ENCODE measurements around the gene GRK6. TPM values are rescaled to one million over a fixed set of nuclear protein-coding genes. Genes with fewer than 3 reads are reported as not detected.
A peak's percentile ranks its signal among the peaks of the same experiment; 100 is the strongest.

GRK6 gene
- total and polyA plus RNA-seq, 9 of the 15 experiments (the other 6 are each of a cell fraction or from before 2014, with no cell fraction given): 0.63 to 122 (median 44.5) TPM

DNA sequence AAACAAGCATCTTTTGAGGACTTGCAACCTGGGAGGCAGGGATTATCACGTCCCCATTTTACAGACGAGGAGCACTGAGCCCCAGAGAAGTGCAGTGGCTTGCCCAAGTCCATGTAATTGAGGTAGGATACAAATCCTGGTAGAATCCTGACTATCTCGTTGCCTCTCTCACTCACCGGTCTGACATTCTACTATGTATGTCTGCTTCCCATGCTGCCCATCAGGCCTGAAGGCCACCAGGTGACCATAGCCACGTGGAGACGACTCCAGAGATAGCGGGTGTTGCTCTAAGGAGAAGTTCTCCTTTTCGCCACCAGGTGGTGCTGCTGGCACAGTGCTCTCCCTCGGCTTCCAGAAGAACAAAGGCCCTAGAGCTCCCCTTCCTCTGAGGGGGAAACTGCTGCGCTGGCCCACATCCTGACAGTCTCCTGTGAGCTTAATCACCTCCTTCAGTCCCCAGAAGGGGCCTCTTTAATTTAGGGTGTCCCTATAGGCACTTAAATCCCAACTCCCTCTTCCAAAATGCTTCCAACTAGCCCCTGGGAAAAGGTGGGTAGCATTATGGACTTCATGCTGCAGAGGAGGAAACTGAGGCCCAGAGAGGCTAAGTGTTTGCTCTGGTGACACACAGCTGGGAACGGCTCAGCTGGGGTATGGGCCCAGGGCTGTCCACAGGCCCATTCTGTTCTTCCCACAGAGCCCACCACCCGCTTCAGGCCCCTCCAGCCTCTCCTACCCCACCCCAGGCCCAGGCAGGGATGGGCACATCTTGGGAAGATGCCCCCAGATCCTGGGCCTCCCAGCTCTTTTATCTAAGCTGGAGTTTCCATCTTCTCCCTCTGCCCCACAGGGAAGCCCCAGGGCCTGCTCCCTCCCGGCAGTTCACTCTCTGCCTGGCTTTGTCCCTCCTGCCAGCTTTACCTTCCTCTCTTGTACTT lies 35.8 kb upstream of the GRK6 start (continued):
- TF ChIP-seq MGA (IDR thresholded peaks at IDR 0.05) (peak; percentile 86), E2F6 (IDR thresholded peaks at IDR 0.05; ENCODE audit: borderline replicate concordance in 1 of 2, extremely low read depth in 1 of 2, insufficient read depth in 1 of 2, insufficient read length in 1 of 2, low read depth in 1 of 2, low read length in 1 of 2, poor library complexity in 1 of 2, severe bottlenecking in 1 of 2) (peak; percentile 61 to 68), NFE2L1 (tag; IDR thresholded peaks at IDR 0.05; ENCODE audit: borderline replicate concordance, low read depth) (no peak)
- TF ChIP-seq, protein P1, sequence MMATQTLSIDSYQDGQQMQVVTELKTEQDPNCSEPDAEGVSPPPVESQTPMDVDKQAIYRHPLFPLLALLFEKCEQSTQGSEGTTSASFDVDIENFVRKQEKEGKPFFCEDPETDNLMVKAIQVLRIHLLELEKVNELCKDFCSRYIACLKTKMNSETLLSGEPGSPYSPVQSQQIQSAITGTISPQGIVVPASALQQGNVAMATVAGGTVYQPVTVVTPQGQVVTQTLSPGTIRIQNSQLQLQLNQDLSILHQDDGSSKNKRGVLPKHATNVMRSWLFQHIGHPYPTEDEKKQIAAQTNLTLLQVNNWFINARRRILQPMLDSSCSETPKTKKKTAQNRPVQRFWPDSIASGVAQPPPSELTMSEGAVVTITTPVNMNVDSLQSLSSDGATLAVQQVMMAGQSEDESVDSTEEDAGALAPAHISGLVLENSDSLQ (IDR thresholded peaks at IDR 0.05): peak; percentile 50
- TF ChIP-seq, protein P2, sequence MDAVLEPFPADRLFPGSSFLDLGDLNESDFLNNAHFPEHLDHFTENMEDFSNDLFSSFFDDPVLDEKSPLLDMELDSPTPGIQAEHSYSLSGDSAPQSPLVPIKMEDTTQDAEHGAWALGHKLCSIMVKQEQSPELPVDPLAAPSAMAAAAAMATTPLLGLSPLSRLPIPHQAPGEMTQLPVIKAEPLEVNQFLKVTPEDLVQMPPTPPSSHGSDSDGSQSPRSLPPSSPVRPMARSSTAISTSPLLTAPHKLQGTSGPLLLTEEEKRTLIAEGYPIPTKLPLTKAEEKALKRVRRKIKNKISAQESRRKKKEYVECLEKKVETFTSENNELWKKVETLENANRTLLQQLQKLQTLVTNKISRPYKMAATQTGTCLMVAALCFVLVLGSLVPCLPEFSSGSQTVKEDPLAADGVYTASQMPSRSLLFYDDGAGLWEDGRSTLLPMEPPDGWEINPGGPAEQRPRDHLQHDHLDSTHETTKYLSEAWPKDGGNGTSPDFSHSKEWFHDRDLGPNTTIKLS (IDR thresholded peaks at IDR 0.05; ENCODE audit: borderline replicate concordance, low read depth): peak; percentile 81
- TF ChIP-seq, protein P3, sequence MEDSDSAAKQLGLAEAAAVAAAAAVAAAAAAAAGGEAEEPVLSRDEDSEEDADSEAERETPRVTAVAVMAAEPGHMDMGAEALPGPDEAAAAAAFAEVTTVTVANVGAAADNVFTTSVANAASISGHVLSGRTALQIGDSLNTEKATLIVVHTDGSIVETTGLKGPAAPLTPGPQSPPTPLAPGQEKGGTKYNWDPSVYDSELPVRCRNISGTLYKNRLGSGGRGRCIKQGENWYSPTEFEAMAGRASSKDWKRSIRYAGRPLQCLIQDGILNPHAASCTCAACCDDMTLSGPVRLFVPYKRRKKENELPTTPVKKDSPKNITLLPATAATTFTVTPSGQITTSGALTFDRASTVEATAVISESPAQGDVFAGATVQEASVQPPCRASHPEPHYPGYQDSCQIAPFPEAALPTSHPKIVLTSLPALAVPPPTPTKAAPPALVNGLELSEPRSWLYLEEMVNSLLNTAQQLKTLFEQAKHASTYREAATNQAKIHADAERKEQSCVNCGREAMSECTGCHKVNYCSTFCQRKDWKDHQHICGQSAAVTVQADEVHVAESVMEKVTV (CRISPR knock-in tag; IDR thresholded peaks at IDR 0.05): peak; percentile 72

Data from K562 (cell line).